Right atrium auricular region (tissue), 2 donors: ENCODE data around the gene SLC2A9. TPM values are rescaled to one million over a fixed set of nuclear protein-coding genes. Genes with fewer than 3 reads are reported as not detected.
A peak's percentile ranks its signal among the peaks of the same experiment; 100 is the strongest.

Source experiments
- DNase-seq: peaks from one replicate; pipeline ENCODE4 v3.0.0-alpha.2; 2019; ENCODE audit warnings: low spot score
- H3K27ac ChIP-seq, 2 donors: fragments of 200-600 bp; sonication (generic); 1 replicate in 1 of 2; 2 replicates in 1 of 2; pipeline ENCODE4 v1.5.1; 2016 to 2019
- H3K27me3 ChIP-seq, 2 donors: fragments of 200-600 bp; sonication (generic); one replicate each; pipeline versions ENCODE4 v1.5.1 to v1.6.0; 2017 to 2019
- H3K36me3 ChIP-seq: fragments of 200-600 bp; sonication (generic); one replicate; pipeline ENCODE4 v1.5.1; 2016
- H3K4me1 ChIP-seq, 2 donors: fragments of 200-600 bp; sonication (generic); one replicate each; pipeline versions ENCODE4 v1.5.1 to v1.6.0; 2017 to 2019
- H3K4me3 ChIP-seq, 2 donors: fragments of 200-600 bp; sonication (generic); 1 replicate in 1 of 2; 2 replicates in 1 of 2; pipeline ENCODE4 v1.5.1; 2017 to 2019; ENCODE audit warnings: mild to moderate bottlenecking in 1 of 2, moderate library complexity in 1 of 2
- H3K9me3 ChIP-seq, 2 donors: fragments of 200-600 bp; sonication (generic); one replicate each; pipeline ENCODE4 v1.5.1; 2019
- CTCF ChIP-seq, 2 donors: fragments of 200-600 bp; sonication (generic); IDR thresholded peaks; one replicate each; pipeline ENCODE4 v1.5.1; 2019; ENCODE audit warnings: antibody characterized with exemption in 2 of 2
- total RNA-seq, 2 donors: library from RNA; depleted of rRNA; stranded (reverse); fragments of >200 nt; gene quantifications; one replicate each; pipeline ENCODE4 v1.1.0, GENCODE V29; 2016

The SLC2A9 gene
- total RNA-seq, 2 donors from 2014 or later = 3.5 to 5.8 TPM

- H3K9me3 ChIP-seq = no peaks in the 10 kb centered on the region
- H3K4me1 ChIP-seq = peaks cover 0 to 14% of the 10 kb centered on the region in 2 donors
- H3K4me3 ChIP-seq = no peak overlapping the region
- H3K27ac ChIP-seq = peak overlapping the region in 1 of 2 donors; percentile 32
- DNase-seq = peak; percentile 59
- no peaks in the 10 kb centered on the region for H3K27me3 ChIP-seq
- no peaks in the 10 kb centered on the region for H3K36me3 ChIP-seq
- no peak for TF ChIP-seq CTCF (IDR thresholded peaks at IDR 0.05)
Observed at GRCh38 chr4:9989918-9990635, 31.2 kb downstream of the SLC2A9 start.

GRCh38 chr4:9988933-9989332 lies 32.4 kb downstream of the SLC2A9 start:
- Histone ChIP-seq H3K36me3 (no peaks in the 10 kb centered on the region), H3K4me1 (peaks cover 0 to 14% of the 10 kb centered on the region in 2 donors), H3K27ac (no peak overlapping the region), H3K27me3 (no peaks in the 10 kb centered on the region), H3K4me3 (no peak overlapping the region), H3K9me3 (no peaks in the 10 kb centered on the region)
- TF ChIP-seq CTCF (IDR thresholded peaks at IDR 0.05) = no peak
- DNase-seq = peak; percentile 21

- Histone ChIP-seq H3K4me1 (peaks cover 0 to 14% of the 10 kb centered on the region in 2 donors), H3K4me3 (no peak overlapping the region), H3K27ac (no peak overlapping the region), H3K36me3 (no peaks in the 10 kb centered on the region), H3K27me3 (no peaks in the 10 kb centered on the region), H3K9me3 (no peaks in the 10 kb centered on the region)
- DNase-seq = peak; percentile 48
- no peak for TF ChIP-seq CTCF (IDR thresholded peaks at IDR 0.05)
Observed at GRCh38 chr4:9988363-9988749, 32.9 kb downstream of the SLC2A9 start.

GRCh38 chr4:9987749-9988362 lies 33.4 kb downstream of the SLC2A9 start:
- no peak for TF ChIP-seq CTCF (IDR thresholded peaks at IDR 0.05)

GRCh38 chr4:9984621-9985020 lies 36.7 kb downstream of the SLC2A9 start:
- Histone ChIP-seq H3K36me3 (no peaks in the 10 kb centered on the region), H3K27ac (no peak overlapping the region), H3K9me3 (no peaks in the 10 kb centered on the region), H3K4me3 (no peak overlapping the region), H3K27me3 (no peaks in the 10 kb centered on the region), H3K4me1 (no peaks in the 10 kb centered on the region)
- peak; percentile 38 for DNase-seq
- TF ChIP-seq CTCF (IDR thresholded peaks at IDR 0.05) = no peak

More at GRCh38 chr4:9987749-9988362, 33.4 kb downstream of the SLC2A9 start:
- H3K9me3 ChIP-seq = no peaks in the 10 kb centered on the region
- peak; percentile 49 for DNase-seq
- no peaks in the 10 kb centered on the region for H3K36me3 ChIP-seq
- H3K4me1 ChIP-seq = peaks cover 0 to 14% of the 10 kb centered on the region in 2 donors
- H3K4me3 ChIP-seq = no peak overlapping the region
- H3K27me3 ChIP-seq = no peaks in the 10 kb centered on the region
- no peak overlapping the region for H3K27ac ChIP-seq
